ENCODE results near the gene LMCD1. TPM values are rescaled to one million over a fixed set of nuclear protein-coding genes. Genes with fewer than 3 reads are reported as not detected.

LMCD1 gene
- total RNA-seq, 2 experiments from 2014 or later = 3.1 to 4.9 TPM

- H3K4me1 Mint-ChIP-seq = no peaks in the 10 kb centered on the region
- H3K27ac Mint-ChIP-seq = no peak overlapping the region
- H3K4me3 Mint-ChIP-seq = no peak overlapping the region
- ATAC-seq (no peak), DNase-seq (no peak)
- no peaks in the 10 kb centered on the region for H3K9me3 Mint-ChIP-seq (ENCODE audit: low read depth)
- ChIA-PET CTCF (no interaction called here), POLR2A (no interaction called here)
- no peaks in the 10 kb centered on the region for H3K27me3 Mint-ChIP-seq
- intact Hi-C loops (cut with DNase I, micrococcal nuclease) = no loop called here
- H3K36me3 Mint-ChIP-seq (ENCODE audit: low read depth) = no peaks in the 10 kb centered on the region
Measured at GRCh38 chr3:8559351-8559750, 57.7 kb downstream of the LMCD1 start.

- ChIA-PET POLR2A (no interaction called here), CTCF (no interaction called here)
- Mint-ChIP-seq H3K27me3 (no peaks in the 10 kb centered on the region), H3K4me3 (no peak overlapping the region), H3K27ac (no peak overlapping the region), H3K4me1 (no peaks in the 10 kb centered on the region), H3K36me3 (ENCODE audit: low read depth) (no peaks in the 10 kb centered on the region), H3K9me3 (ENCODE audit: low read depth) (no peaks in the 10 kb centered on the region)
- intact Hi-C loops (cut with DNase I, micrococcal nuclease) = no loop called here
- no peak for ATAC-seq
- DNase-seq = no peak
Measured at GRCh38 chr3:8560366-8561007, 58.9 kb downstream of the LMCD1 start.

DNA sequence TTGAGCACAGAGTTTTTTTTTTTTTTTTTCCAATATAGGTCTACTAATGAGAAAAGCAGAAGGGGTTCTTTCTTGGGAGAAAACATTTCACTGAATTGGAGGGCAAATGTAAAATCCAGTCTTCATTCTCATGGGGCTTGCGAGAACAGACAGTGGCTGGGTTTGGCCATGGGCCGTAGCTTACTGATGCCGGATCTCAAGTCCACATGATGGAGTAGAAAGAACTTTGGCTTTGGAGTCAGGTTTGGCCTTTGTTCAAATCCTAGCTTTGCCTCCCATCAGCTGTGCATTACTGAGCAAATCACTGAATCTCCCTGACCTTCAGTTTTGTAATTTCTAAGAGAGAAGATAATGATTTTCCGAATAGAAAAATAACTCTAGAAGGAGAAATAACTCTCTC lies 59.7 kb downstream of the LMCD1 start:
- no peak for DNase-seq
- no peak for ATAC-seq
- Mint-ChIP-seq H3K36me3 (ENCODE audit: low read depth) (no peaks in the 10 kb centered on the region), H3K4me3 (no peak overlapping the region), H3K27me3 (no peaks in the 10 kb centered on the region), H3K9me3 (ENCODE audit: low read depth) (no peaks in the 10 kb centered on the region), H3K4me1 (no peaks in the 10 kb centered on the region), H3K27ac (no peak overlapping the region)
- ChIA-PET CTCF (no interaction called here), POLR2A (no interaction called here)
- intact Hi-C loops (cut with DNase I, micrococcal nuclease) = no loop called here

GRCh38 chr3:8562081-8562595 lies 60.5 kb downstream of the LMCD1 start:
- ATAC-seq = no peak
- Mint-ChIP-seq H3K9me3 (ENCODE audit: low read depth) (no peaks in the 10 kb centered on the region), H3K27ac (no peak overlapping the region), H3K4me1 (no peaks in the 10 kb centered on the region), H3K4me3 (no peak overlapping the region), H3K27me3 (no peaks in the 10 kb centered on the region), H3K36me3 (ENCODE audit: low read depth) (no peaks in the 10 kb centered on the region)
- ChIA-PET POLR2A (interaction anchor here (0.6 kb wide), 1 partner anchor 935 kb away, joined by 7 read pairs; no protein-coding TSS in a partner anchor), CTCF (no interaction called here)
- DNase-seq = no peak
- intact Hi-C loops (cut with DNase I, micrococcal nuclease) = no loop called here

- ATAC-seq (no peak), DNase-seq (no peak)
- ChIA-PET CTCF (no interaction called here), POLR2A (no interaction called here)
- no peaks in the 10 kb centered on the region for H3K9me3 Mint-ChIP-seq (ENCODE audit: low read depth)
- no peak overlapping the region for H3K4me3 Mint-ChIP-seq
- H3K27me3 Mint-ChIP-seq = no peaks in the 10 kb centered on the region
- no peak overlapping the region for H3K27ac Mint-ChIP-seq
- intact Hi-C loops (cut with DNase I, micrococcal nuclease) = no loop called here
- H3K4me1 Mint-ChIP-seq = no peaks in the 10 kb centered on the region
- H3K36me3 Mint-ChIP-seq (ENCODE audit: low read depth) = no peaks in the 10 kb centered on the region
Measured at GRCh38 chr3:8563146-8563545, 61.5 kb downstream of the LMCD1 start.

DNA sequence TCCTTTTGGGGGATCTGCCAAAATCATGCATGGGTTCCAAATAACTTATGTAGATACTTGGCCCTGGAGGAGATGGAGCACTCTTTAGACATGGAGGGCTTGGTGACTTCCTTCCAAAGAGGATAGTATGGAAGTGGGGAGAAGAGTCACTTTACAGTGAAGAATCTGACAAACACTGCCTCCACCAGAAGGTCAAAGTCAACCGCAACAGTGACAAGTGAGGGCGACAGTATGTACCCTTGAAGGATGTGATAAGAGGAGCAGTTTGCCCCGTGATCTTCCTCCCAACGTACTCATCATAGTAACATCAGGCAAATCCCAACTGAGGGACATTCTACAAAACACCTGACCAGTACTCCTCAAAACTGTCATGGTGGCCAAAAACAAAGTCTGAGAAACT lies 62.0 kb downstream of the LMCD1 start:
- CTCF ChIA-PET = no interaction called here
- intact Hi-C loops (cut with DNase I, micrococcal nuclease) = no loop called here

DNA sequence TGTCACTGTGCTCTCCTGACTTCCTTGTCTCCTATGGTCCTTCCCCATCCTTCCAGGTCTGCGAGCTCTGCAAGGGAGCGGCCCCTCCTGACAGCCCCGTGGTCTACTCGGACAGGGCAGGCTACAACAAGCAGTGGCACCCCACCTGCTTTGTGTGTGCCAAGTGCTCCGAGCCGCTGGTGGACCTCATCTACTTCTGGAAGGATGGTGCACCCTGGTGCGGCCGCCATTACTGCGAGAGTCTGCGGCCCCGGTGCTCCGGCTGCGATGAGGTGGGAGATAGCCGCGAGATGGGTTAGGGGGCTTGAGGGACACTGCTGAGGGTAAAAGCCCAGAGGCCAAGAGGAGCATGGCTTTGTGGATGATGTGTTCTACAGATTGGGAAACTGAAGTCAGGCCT lies 63.8 kb downstream of the LMCD1 start:
- ChIA-PET CTCF (no interaction called here), POLR2A (no interaction called here)
- Mint-ChIP-seq H3K36me3 (ENCODE audit: low read depth) (no peaks in the 10 kb centered on the region), H3K9me3 (ENCODE audit: low read depth) (no peaks in the 10 kb centered on the region), H3K27me3 (no peaks in the 10 kb centered on the region), H3K4me3 (no peak overlapping the region), H3K27ac (no peak overlapping the region), H3K4me1 (peaks cover 1% of the 10 kb centered on the region)
- intact Hi-C loops (cut with DNase I, micrococcal nuclease) = no loop called here
- no peak for ATAC-seq
- DNase-seq = no peak

More for the DNA sequence above, 62.0 kb downstream of the LMCD1 start:
- Mint-ChIP-seq H3K27me3 (no peaks in the 10 kb centered on the region), H3K36me3 (ENCODE audit: low read depth) (no peaks in the 10 kb centered on the region), H3K27ac (no peak overlapping the region), H3K4me3 (no peak overlapping the region), H3K9me3 (ENCODE audit: low read depth) (no peaks in the 10 kb centered on the region), H3K4me1 (no peaks in the 10 kb centered on the region)
- POLR2A ChIA-PET = interaction anchor here (0.6 kb wide), 1 partner anchor 11 kb away, joined by 4 read pairs; no protein-coding TSS in a partner anchor
- ATAC-seq (no peak), DNase-seq (no peak)

- ATAC-seq = no peak
- H3K9me3 Mint-ChIP-seq (ENCODE audit: low read depth) = no peaks in the 10 kb centered on the region
- DNase-seq = no peak
- no peak overlapping the region for H3K4me3 Mint-ChIP-seq
- ChIA-PET CTCF (interaction anchor here (0.8 kb wide), 1 partner anchor 12 kb away, joined by 5 read pairs; no protein-coding TSS in a partner anchor), POLR2A (no interaction called here)
- no peaks in the 10 kb centered on the region for H3K27me3 Mint-ChIP-seq
- intact Hi-C loops (cut with DNase I, micrococcal nuclease) = no loop called here
- H3K27ac Mint-ChIP-seq = no peak overlapping the region
- no peaks in the 10 kb centered on the region for H3K36me3 Mint-ChIP-seq (ENCODE audit: low read depth)
- peaks cover 15% of the 10 kb centered on the region for H3K4me1 Mint-ChIP-seq
Measured at GRCh38 chr3:8567784-8568575, 66.4 kb downstream of the LMCD1 start.

GRCh38 chr3:8571256-8571655 lies 69.6 kb downstream of the LMCD1 start:
- Mint-ChIP-seq H3K4me1 (peaks cover 15% of the 10 kb centered on the region), H3K36me3 (ENCODE audit: low read depth) (no peaks in the 10 kb centered on the region), H3K27me3 (no peaks in the 10 kb centered on the region), H3K9me3 (ENCODE audit: low read depth) (no peaks in the 10 kb centered on the region), H3K4me3 (no peak overlapping the region), H3K27ac (peak overlapping the region; percentile 15)
- ChIA-PET POLR2A (no interaction called here), CTCF (no interaction called here)
- ATAC-seq = peak; percentile 42
- intact Hi-C loops (cut with DNase I, micrococcal nuclease) = no loop called here
- peak; percentile 25 for DNase-seq

DNA sequence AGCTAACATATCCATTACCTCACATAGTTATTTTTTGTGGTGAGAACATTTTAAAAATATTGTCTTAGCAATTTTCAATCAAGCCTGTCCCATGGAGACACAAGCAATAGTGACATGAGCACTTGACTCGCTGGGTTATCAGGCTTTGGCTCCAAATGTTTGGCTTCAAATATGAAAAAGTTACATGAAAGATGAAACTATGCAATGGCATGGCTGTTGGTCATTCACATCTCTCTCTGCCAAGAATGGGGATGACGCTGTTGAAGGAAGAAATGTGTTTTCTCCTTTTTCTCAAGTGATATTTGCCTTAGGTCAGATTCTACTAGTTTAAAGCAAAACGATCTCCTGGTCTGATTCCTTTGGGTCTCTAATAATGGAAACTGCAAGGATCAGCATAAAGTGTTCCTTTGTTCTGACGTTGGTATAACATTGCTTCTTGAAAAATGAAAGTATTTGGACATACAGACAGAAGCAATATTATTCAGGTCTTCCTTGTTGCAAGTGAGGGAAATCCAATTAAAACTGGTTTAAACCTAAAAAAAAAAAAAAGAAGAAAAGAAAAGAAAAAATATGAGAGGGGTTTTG lies 71.8 kb downstream of the LMCD1 start:
- Mint-ChIP-seq H3K27me3 (no peaks in the 10 kb centered on the region), H3K4me3 (no peak overlapping the region), H3K4me1 (peaks cover 15% of the 10 kb centered on the region), H3K36me3 (ENCODE audit: low read depth) (no peaks in the 10 kb centered on the region), H3K9me3 (ENCODE audit: low read depth) (no peaks in the 10 kb centered on the region), H3K27ac (no peak overlapping the region)
- ATAC-seq (no peak), DNase-seq (no peak)
- intact Hi-C loops (cut with DNase I, micrococcal nuclease) = no loop called here
- POLR2A ChIA-PET = no interaction called here
- CTCF ChIA-PET = no interaction called here

DNA sequence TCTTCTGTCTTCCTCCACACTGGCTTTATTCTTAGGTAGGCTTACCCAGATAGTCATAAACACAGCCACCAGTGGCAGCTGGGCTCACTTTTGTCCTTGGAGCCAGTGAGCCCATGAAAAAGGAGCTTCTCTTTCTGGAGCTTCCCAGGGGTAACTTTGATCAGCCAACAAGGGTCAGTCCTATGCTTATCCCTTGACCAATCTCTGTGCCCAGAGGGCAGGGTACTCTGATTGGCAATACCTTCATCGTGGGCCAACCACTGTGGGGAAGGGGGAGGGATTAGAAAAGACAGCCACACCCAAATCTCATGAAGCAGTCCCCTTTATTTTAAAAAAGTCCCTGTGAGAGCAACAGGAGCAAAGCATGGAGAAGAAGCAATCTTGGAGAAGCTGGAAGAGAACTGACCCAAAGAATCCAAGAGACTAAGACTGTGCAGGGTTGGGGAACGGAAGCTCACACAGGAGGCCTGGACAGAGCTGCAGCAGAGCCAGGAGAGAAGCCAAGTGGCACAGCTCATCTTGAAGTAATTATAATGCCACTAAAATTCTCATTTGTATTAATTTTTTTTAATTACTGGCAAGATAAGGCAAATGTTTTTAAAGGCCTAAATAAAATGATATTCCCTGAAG lies 72.5 kb downstream of the LMCD1 start:
- no peak for ATAC-seq
- Mint-ChIP-seq H3K4me3 (no peak overlapping the region), H3K9me3 (ENCODE audit: low read depth) (no peaks in the 10 kb centered on the region), H3K27ac (no peak overlapping the region), H3K4me1 (peaks cover 15% of the 10 kb centered on the region), H3K27me3 (no peaks in the 10 kb centered on the region), H3K36me3 (ENCODE audit: low read depth) (no peaks in the 10 kb centered on the region)
- POLR2A ChIA-PET = interaction anchor here (0.7 kb wide), 1 partner anchor 10 kb away, joined by 4 read pairs; no protein-coding TSS in a partner anchor
- DNase-seq = no peak
- CTCF ChIA-PET = no interaction called here
- intact Hi-C loops (cut with DNase I, micrococcal nuclease) = no loop called here
